Stimulated activated CD8-positive, alpha-beta memory T cell treated with anti-CD3 and anti-CD28 coated beads, Interleukin-2, amount 100 ng/mL, for 1 hour (primary cell): ENCODE results near the gene MAP1LC3B2.
"Not testable (repeated sequence)": the region's sequence is repeated elsewhere in the genome, so short reads cannot be mapped to it uniquely, and the experiment has no call there.

Experiments
- DNase-seq, 2 donors: peaks; one replicate each; pipeline ENCODE4 v3.0.0-alpha.2; 2020; ENCODE audit warnings: low read depth in 2 of 2

The MAP1LC3B2 gene

GRCh38 chr12:116558280-116559161 is 660 bp upstream of the MAP1LC3B2 start:
- DNase-seq, result no peak

DNA sequence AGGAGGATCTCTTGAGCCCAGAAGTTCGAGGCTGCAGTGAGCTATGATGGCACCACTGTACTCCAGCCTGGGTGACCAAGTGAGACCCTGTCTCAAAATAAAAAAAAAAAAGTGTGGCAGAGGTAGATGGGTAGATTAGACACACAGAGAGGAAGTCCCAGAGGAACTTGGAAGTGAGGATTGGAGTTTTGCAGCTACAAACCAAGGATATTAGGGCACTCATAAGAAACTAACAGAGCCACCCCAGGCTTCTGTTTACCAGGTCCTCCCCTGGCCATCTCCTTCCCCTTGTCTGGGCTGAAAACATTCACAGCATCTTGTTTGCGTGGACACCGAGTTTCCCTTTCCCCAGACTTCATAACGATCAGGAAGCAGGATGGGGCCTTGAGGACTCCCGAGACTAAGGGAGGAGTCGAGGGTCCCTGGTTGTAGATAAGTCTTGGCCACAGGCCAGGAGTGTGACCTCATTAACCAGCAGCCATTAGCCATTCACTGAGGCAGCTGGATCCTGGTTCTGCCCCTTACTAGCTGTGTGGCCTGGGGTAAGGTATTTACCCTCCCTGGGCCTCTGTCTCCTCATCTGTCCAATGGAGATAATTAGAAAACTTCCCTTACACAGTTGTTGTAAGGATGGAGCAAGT is 2.1 kb downstream of the MAP1LC3B2 start:
- no peak for DNase-seq

GRCh38 chr12:116562090-116562489 is 2.9 kb downstream of the MAP1LC3B2 start:
- no peak for DNase-seq

- no peak for DNase-seq
Measured at GRCh38 chr12:116563262-116563661, 4.1 kb downstream of the MAP1LC3B2 start.

DNA sequence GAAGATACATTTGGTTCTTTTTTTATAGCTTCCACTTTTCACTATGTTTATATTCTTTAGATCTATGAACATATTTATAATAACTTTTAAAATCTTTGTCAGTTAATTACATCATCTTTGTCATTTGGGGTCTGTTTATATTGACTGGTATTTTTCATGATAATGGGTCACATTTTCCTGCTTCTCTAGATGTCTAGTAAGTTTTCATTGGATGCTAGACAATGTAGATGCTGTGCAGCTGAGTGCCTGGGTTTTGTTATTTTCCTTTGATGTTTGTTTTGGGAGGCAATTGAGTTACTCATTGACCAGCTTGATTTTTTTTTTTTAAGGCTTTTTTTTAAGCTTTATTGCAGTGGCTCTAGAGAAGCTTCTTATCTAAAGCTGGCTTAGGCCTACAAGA is 4.9 kb downstream of the MAP1LC3B2 start:
- no peak for DNase-seq

GRCh38 chr12:116565221-116565620 is 6.0 kb downstream of the MAP1LC3B2 start:
- DNase-seq, result not testable (repeated sequence)

DNA sequence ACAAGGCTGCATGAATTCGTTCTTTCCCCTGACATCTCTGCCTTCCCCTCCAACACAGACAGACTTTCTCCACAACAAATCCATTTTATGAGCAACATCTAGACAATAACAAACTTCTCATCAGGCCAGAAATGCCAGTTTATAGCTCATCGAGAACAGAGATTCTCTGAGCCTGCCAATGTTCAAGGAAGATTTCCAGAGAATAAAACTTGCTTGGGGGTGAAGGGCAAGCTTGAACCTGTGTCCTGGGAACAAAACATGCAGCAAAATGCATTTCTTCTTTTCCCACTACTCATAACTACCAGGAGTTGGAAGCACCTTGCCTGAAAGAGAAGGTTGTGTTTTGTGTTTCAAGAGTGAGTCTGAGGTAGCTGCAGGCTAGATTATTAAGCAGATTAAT is 6.8 kb downstream of the MAP1LC3B2 start:
- no peak for DNase-seq

GRCh38 chr12:116568203-116568602 is 9.0 kb downstream of the MAP1LC3B2 start:
- no peak for DNase-seq

DNA sequence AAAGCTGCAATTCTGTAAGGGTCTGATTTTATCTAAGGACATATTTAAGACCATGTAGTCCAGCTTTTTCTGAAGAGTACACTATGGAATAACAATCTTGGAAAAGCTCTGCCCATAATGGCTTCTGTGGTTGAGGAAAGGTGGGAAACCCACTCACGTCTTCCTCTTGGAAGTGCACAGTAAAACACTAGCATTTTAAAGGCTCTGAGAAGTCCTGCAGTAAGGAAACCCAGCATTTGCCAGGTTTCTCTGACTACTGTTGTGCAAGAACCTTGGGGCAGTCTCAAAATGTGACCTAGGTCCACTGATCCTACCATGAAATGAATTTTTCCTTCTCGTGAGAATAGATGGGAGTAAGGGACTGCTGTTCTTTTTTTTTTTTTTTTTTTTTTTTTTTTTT is 11.9 kb downstream of the MAP1LC3B2 start:
- no peak for DNase-seq

- DNase-seq, result no peak
Measured at GRCh38 chr12:116573776-116574175, 14.6 kb downstream of the MAP1LC3B2 start.

DNA sequence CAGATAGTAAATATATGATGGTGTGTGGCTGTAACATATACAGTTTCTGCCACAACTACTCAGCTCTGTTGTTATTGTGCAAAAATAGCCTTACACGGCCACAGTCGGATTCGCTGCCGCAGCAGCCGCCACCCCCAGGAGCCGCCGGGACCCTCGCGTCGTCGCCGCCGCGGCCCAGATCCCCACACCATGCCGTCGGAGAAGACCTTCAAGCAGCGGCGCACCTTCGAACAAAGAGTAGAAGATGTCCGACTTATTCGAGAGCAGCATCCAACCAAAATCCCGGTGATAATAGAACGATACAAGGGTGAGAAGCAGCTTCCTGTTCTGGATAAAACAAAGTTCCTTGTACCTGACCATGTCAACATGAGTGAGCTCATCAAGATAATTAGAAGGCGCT is 16.6 kb downstream of the MAP1LC3B2 start:
- not testable (repeated sequence) for DNase-seq

- DNase-seq, result no peak
Measured at GRCh38 chr12:116577154-116577561, 18.0 kb downstream of the MAP1LC3B2 start.

DNA sequence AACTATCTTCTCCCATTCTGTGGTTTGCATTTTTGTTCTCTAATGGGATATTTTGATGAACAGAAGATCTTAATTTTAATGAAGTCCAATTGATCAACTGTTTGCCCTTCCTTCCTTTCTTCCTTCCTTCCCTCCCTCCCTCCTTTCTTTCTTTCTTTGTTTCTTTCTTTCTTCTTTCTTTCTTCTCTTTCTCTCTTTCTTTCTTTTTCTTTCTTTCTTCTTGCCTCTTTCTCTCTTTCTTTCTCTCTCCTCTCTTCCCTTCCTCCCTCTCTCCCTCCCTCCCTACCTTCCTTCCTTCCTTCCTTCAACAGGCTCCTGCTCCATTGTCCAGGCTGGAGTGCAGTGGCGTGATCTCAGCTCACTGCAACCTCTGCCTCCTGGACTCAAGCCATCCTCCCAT is 18.9 kb downstream of the MAP1LC3B2 start:
- no peak for DNase-seq

DNA sequence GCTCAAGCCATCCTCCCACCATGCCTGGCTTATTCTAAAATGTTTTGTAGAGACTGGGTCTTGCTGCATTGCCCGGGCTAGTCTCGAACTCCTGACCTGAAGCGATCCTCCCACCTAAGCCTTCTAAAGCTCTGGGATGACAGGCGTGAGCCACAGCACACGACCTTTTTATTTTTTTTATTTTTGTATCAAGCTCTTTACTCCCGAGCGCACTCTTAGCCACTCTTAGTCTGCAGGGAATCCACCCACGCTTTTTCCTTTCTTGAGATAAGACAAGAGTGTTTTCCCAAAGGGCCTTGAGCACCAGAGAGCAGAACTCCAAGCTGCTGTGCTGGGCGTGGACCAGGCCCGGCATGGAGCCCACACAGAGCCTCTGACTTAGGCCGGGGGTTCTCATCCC is 23.4 kb downstream of the MAP1LC3B2 start:
- DNase-seq, result no peak

DNA sequence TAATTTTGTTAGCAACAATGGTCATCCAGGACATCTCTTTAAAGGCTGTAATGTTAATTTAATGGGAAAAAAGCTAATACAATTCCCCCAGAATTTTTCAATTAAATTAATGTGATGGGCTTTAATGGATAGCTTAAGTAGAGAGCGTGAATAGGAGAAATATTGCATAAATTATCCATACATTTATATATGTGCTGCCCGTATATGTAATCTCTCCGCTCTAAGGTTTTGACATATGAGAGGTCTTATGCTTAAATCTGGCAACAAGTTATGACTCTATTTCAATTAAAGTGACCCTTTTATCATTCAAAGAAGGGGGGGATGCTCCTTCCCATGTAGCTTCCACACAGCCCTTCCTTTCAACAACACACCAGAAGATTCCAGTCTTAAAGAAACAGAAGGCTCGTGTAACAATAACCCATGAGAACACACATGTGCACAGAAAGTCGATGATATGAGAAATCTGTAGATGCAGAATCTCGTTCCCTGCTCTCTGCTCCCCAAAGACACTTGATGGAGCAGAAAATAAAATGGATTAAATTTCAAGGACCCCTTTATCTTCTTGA is 24.0 kb downstream of the MAP1LC3B2 start:
- no peak for DNase-seq

DNA sequence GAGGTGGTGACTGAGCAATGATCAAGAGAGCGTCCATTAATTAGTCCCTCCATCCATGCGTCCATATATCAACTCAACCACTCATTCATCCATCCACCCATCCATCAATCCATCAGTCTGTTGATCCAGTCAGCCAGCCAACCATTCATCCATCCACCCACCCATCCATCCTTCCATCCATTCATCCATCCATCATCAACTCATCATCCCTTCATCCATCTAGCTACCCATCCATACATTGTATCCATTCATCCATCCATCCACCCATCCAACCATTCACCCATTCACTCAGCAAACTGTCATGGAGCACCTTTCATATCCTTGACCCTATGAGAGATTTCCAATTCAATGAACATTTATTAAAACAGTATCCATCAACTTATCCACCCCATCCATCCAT is 28.1 kb downstream of the MAP1LC3B2 start:
- DNase-seq, result no peak

DNA sequence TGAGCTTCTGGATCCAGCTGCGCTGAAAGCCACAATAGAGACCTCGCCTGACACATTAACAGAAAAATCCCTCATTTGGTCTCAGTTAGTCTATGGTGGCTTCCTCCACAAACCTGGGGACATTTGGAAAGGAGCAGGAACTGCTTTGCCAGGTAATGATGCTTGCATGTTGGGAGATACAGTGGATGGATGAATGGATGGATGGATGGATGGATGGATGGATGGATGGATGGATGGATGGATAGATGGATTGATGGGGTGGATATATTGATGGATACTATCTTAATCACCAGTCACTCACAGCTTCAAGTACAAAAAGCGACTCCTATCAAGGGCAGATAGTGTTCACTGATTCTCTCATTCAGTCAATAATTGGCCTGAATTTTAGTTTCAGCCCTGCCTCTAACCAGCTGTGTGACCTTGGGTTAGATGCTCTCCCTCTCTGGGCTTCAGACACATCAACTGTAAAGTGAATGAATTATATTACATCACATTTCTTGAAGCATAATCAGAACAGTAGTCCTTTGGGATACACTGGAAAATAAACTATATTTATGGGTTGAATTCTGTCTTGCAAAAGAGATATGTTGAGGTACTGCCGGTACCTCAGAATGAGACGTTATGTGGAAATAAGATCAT is 29.3 kb downstream of the MAP1LC3B2 start:
- DNase-seq, result no peak

GRCh38 chr12:116589581-116589980 is 30.4 kb downstream of the MAP1LC3B2 start:
- no peak for DNase-seq

GRCh38 chr12:116590561-116590960 is 31.4 kb downstream of the MAP1LC3B2 start:
- DNase-seq, result no peak

- DNase-seq, result no peak
Measured at GRCh38 chr12:116591855-116592637, 32.9 kb downstream of the MAP1LC3B2 start.

DNA sequence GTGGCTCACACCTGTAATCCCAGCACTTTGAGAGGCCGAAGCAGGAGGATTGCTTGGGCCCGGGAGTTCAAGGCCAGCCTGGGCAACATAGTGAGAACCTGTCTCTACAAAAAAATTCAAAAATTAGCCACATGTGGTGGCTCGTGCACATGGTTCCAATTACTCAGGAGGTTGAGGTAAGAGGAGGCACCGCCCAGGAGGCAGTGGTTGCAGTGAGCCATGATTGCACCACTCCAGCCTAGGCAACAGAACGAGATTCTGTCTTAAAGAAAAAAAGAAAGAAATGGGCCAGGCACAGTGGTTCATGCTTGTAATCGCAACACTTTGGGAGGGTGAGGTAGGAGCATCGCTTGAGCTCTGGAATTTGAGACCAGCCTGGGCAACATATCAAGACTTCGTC is 33.5 kb downstream of the MAP1LC3B2 start:
- no peak for DNase-seq
